GM12891 (cell line): ENCODE measurements around the gene ERFE.

Source experiments
- DNase-seq: peaks from one replicate; pipeline ENCODE4 v3.0.0; 2011; ENCODE audit warnings: low spot score; ENCODE audit not compliant: insufficient read length
- FAIRE-seq: peaks from 2 replicates; lab custom pipeline; 2011; peaks lifted over from hg19 to GRCh38; lab: Jason Lieb, UNC
- PAX5 ChIP-seq: IDR thresholded peaks from 2 replicates; pipeline ENCODE4 v1.6.1; 2011; ENCODE audit warnings: low read length, moderate library complexity, mild to moderate bottlenecking; ENCODE audit not compliant: insufficient read depth, severe bottlenecking
- POLR2A ChIP-seq: IDR thresholded peaks from 2 replicates; pipeline ENCODE4 v1.6.1; 2011; ENCODE audit warnings: low read depth, low read length, control low read depth
- POLR2AphosphoS5 ChIP-seq: IDR thresholded peaks from 2 replicates; pipeline ENCODE4 v1.6.1; 2011; ENCODE audit warnings: low read depth, low read length, control low read depth
- POU2F2 ChIP-seq: IDR thresholded peaks from 2 replicates; pipeline ENCODE4 v1.6.1; 2011; ENCODE audit warnings: low read depth, mild to moderate bottlenecking, control low read depth, low read length, moderate library complexity
- SPI1 ChIP-seq: IDR thresholded peaks from 2 replicates; pipeline ENCODE4 v1.6.1; 2011; ENCODE audit warnings: low read depth, low read length, control low read depth
- TAF1 ChIP-seq: IDR thresholded peaks from 2 replicates; pipeline ENCODE4 v1.6.1; 2011; ENCODE audit warnings: low read depth, low read length, control low read depth

ERFE gene

DNA sequence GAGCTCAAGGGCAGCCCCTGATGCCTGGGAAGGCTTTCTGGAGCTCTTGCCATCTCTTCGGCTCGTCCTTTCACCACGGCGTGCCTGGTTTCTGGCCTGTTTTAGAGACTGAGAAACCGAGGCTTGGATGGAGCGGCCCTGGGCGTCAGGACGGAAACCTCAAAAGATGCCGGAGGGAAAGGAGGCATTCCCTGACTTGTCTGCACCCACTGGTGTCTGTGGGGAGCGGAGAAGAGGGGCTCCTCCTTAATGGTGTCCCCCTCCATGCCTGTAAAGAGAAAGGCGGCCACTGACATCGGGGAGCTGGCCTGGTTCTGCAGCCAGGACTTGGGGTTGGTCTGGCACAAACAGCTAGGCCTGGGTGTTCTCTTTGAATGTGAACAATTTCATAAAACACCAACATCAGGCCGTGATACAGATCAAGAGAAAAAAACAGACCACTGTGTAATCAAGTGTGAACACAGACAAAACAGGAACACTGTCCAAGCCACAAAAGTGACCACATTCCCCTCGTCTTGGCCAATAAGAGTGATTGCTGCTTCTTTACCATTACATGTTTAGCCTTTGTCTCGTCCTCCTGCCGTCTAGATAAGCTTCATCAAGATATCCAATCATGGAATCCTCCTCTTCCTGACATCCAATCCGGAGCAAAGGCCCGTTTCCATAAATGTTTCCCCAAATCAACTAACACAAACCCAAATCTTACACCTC lies 45.4 kb downstream of the ERFE start:
- FAIRE-seq: peak; percentile 78
- DNase-seq: no peak
- TF ChIP-seq PAX5: no peak
- TF ChIP-seq SPI1: 0 out of 2 replicates have a peak, but pooled peaks have one; percentile 11
- no peak for TF ChIP-seq TAF1
- TF ChIP-seq POU2F2: no peak
- TF ChIP-seq POLR2AphosphoS5: no peak

GRCh38 chr2:238207006-238207405 lies 48.2 kb downstream of the ERFE start:
- FAIRE-seq: no peak
- DNase-seq: no peak
- no peak for TF ChIP-seq SPI1
- TF ChIP-seq TAF1: no peak
- no peak for TF ChIP-seq POLR2A
- TF ChIP-seq POU2F2: no peak
- TF ChIP-seq PAX5: no peak
- TF ChIP-seq POLR2AphosphoS5: no peak

DNA sequence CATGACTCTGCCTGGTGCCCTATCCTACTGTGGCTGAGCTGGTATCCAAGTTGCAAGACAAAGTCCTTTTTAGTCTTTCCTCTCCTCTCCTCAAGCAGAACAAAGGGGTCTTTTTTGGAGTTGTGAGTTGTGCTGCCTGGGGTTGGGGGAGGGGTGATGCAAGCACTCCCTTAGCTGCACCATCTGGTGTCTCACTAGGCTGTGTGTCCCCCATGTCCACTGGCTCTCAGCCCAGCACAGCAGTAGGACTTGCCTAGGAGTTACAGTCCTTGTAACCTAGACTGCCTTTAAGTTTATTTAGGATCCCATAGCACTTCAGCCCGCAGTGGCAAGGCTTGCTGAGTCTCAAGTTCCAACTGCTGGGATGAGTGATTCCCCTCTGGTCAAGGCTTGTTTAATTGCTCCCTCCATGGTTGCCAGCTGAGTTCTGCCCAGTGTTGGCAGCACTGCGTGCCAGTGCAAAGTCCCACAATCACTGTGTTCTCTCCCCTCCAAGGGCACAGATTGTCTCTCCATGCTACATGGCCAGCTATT lies 57.9 kb downstream of the ERFE start:
- FAIRE-seq (no peak), DNase-seq (no peak)
- TF ChIP-seq POLR2A (no peak), PAX5 (no peak), SPI1 (no peak), POU2F2 (no peak), POLR2AphosphoS5 (no peak), TAF1 (no peak)
